ENCODE measurements around the gene TRDN.

DNA sequence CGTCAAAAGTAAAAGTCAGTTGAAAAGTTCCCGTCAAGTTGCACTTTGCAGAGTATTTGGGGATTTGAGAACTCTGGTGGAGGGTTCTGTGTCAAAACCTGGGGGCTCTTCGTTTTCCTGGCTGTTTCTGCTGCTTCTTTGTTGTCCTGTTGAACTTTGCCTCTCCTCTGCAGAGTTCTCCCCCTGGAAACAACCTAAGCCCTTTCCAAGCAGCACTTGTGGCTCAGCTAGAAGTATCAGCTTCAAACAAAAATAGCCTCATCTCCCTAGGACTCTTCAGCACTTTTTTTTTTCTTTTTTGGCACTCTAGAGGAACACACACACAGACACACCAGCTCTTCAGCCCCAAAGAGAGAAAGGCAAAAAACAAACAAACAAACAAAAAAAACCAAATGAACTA is at the start of gene TRDN:
- TF ChIP-seq CTCF (IDR thresholded peaks at IDR 0.05) (no peak), POLR2A (IDR thresholded peaks at IDR 0.05) (no peak)

All from esophagus squamous epithelium (tissue), 4 donors.